NCI-H2029 treated with DMSO at 0.1 percent for 48 hours (cell line): ENCODE data around the gene UBA5.

Experiments
- DNase-seq: peaks from one replicate; lab custom pipeline; 2025; lab: John Stamatoyannopoulos, UW

The UBA5 gene

GRCh38 chr3:132654190-132654589 is 5.9 kb upstream of the UBA5 start:
- DNase-seq, result no peak

GRCh38 chr3:132654721-132655120 is 5.4 kb upstream of the UBA5 start:
- DNase-seq, result no peak

GRCh38 chr3:132655471-132655870 is 4.7 kb upstream of the UBA5 start:
- no peak for DNase-seq

- no peak for DNase-seq
Measured at GRCh38 chr3:132657869-132658747, 2.0 kb upstream of the UBA5 start.

GRCh38 chr3:132659000-132659364 is 1.1 kb upstream of the UBA5 start:
- DNase-seq, result no peak

GRCh38 chr3:132659365-132660051 is 621 bp upstream of the UBA5 start, which contains the start of gene ACAD11:
Gene ACAD11, minus strand, starts transcription at chr3:132659809. Its CDS starts 58 bp downstream, at chr3:132659751.
- peak; percentile 32 for DNase-seq

- no peak for DNase-seq
Measured at GRCh38 chr3:132660811-132661070, 612 bp downstream of the UBA5 start.

- DNase-seq, result no peak
Measured at GRCh38 chr3:132661101-132661500, 972 bp downstream of the UBA5 start.

- peak; percentile 33 for DNase-seq
Measured at GRCh38 chr3:132662212-132662611, 2.1 kb downstream of the UBA5 start.

GRCh38 chr3:132665230-132665745 is 5.2 kb downstream of the UBA5 start:
- no peak for DNase-seq

- DNase-seq, result no peak
Measured at GRCh38 chr3:132669256-132669777, 9.2 kb downstream of the UBA5 start.

- DNase-seq, result no peak
Measured at GRCh38 chr3:132675408-132675807, 15.3 kb downstream of the UBA5 start.

GRCh38 chr3:132679911-132680310 is 19.8 kb downstream of the UBA5 start:
- DNase-seq, result no peak

GRCh38 chr3:132681421-132681820 is 21.3 kb downstream of the UBA5 start:
- no peak for DNase-seq

GRCh38 chr3:132682201-132682600 is 22.1 kb downstream of the UBA5 start:
- no peak for DNase-seq

- DNase-seq, result no peak
Measured at GRCh38 chr3:132690040-132690439, 29.9 kb downstream of the UBA5 start.

GRCh38 chr3:132694991-132695390 is 34.9 kb downstream of the UBA5 start:
- DNase-seq, result no peak

GRCh38 chr3:132695422-132695821 is 35.3 kb downstream of the UBA5 start:
- DNase-seq, result no peak

- no peak for DNase-seq
Measured at GRCh38 chr3:132703733-132704132, 43.6 kb downstream of the UBA5 start.

- DNase-seq, result no peak
Measured at GRCh38 chr3:132709761-132710160, 49.6 kb downstream of the UBA5 start.

- no peak for DNase-seq
Measured at GRCh38 chr3:132710311-132710710, 50.2 kb downstream of the UBA5 start.

GRCh38 chr3:132713977-132714727 is 54.0 kb downstream of the UBA5 start:
- DNase-seq, result no peak
